ENCODE results near the gene JPH2. TPM values are rescaled to one million over a fixed set of nuclear protein-coding genes. Genes with fewer than 3 reads are reported as not detected.

JPH2 gene
- total RNA-seq, 1 experiment from 2014 or later, result 21.7 TPM

- Histone ChIP-seq H3K27me3 (replicated peaks) (no peaks in the 10 kb centered on the region), H3K4me3 (no peak overlapping the region), H3K9me3 (replicated peaks) (no peaks in the 10 kb centered on the region), H3K4me1 (replicated peaks) (no peaks in the 10 kb centered on the region), H3K36me3 (no peaks in the 10 kb centered on the region), H3K27ac (no peak overlapping the region)
- DNase-seq (ENCODE audit: low read depth in 1 of 2, low spot score in 2 of 2), result no peak
These were observed 34.5 kb upstream of the JPH2 start for GRCh38 chr20:44221368-44221954.

DNA sequence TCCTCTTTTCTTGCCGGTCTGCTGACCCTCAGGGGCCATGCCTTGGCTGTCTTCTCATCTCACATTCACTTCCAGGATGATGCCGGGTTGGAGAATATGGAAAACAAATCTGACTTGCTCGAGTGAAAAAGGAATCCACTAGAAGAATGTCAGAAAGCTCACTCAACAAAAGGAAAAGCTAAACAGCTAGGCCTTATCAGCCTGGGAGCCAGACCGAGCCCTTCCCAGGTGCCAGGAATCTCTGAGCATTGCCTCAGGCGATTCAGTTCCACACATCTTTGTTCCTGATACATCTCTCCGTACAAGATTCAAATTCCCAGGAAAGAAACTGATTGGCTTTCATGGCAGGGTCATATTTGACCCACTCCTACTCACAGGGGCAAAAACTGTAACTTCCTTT, 32.8 kb upstream of the JPH2 start:
- no peaks in the 10 kb centered on the region for H3K36me3 ChIP-seq
- H3K27me3 ChIP-seq (replicated peaks), result no peaks in the 10 kb centered on the region
- H3K4me1 ChIP-seq (replicated peaks), result no peaks in the 10 kb centered on the region
- no peak overlapping the region for H3K4me3 ChIP-seq
- DNase-seq (ENCODE audit: low read depth in 1 of 2, low spot score in 2 of 2), result no peak
- H3K9me3 ChIP-seq (replicated peaks), result no peaks in the 10 kb centered on the region
- no peak overlapping the region for H3K27ac ChIP-seq

DNA sequence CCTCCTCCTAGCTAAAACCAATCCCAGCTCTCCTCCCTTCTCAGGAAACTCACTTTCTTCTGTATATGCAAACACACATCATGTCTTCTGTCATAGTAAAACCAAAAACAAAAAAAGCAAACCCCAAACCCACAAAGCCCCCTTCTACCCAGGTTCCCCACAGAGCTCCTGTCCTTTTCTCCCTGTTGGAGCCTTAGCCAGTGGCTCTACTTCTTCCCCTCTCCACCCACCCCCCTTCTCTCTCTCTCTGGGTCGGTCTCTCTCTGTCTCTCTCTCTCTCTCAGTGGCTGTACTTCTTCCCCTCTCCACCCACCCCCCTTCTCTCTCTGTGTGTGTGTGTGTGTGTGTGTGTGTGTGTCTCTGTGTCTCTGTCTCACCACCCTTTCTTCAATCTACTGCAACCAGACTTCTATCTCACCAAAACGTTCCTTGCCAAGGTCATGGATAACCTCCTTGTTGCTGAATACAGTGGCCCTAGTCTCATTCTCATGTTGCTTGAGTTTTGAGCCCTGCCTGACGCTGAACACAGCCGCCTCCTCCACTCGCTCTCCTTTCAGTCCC, 32.3 kb upstream of the JPH2 start:
- DNase-seq (ENCODE audit: low read depth in 1 of 2, low spot score in 2 of 2), result no peak
- Histone ChIP-seq H3K4me1 (replicated peaks) (no peaks in the 10 kb centered on the region), H3K4me3 (no peak overlapping the region), H3K36me3 (no peaks in the 10 kb centered on the region), H3K27ac (no peak overlapping the region), H3K9me3 (replicated peaks) (no peaks in the 10 kb centered on the region), H3K27me3 (replicated peaks) (no peaks in the 10 kb centered on the region)

DNA sequence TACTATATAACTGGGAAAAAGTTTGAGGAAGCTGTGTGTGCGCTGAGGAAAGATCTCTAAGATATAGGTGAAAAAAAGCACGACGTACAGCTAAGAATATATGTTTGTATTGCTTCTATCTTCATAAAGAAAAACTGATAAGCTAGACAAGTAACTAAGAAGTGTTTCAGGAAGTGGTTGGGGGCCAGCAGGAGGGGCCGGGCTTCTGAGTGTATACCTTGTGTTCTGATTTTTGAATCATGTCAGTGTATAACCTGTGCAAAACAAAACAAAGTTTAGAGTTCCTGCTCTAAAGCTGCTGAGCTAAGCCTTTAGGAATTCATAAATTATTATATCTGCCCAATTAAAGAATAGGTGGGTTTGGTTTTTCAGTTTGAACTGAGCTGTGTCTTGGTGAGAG, 31.5 kb upstream of the JPH2 start:
- Histone ChIP-seq H3K27ac (no peak overlapping the region), H3K4me3 (no peak overlapping the region), H3K9me3 (replicated peaks) (no peaks in the 10 kb centered on the region), H3K36me3 (no peaks in the 10 kb centered on the region), H3K27me3 (replicated peaks) (no peaks in the 10 kb centered on the region), H3K4me1 (replicated peaks) (no peaks in the 10 kb centered on the region)
- DNase-seq (ENCODE audit: low read depth in 1 of 2, low spot score in 2 of 2), result no peak

DNA sequence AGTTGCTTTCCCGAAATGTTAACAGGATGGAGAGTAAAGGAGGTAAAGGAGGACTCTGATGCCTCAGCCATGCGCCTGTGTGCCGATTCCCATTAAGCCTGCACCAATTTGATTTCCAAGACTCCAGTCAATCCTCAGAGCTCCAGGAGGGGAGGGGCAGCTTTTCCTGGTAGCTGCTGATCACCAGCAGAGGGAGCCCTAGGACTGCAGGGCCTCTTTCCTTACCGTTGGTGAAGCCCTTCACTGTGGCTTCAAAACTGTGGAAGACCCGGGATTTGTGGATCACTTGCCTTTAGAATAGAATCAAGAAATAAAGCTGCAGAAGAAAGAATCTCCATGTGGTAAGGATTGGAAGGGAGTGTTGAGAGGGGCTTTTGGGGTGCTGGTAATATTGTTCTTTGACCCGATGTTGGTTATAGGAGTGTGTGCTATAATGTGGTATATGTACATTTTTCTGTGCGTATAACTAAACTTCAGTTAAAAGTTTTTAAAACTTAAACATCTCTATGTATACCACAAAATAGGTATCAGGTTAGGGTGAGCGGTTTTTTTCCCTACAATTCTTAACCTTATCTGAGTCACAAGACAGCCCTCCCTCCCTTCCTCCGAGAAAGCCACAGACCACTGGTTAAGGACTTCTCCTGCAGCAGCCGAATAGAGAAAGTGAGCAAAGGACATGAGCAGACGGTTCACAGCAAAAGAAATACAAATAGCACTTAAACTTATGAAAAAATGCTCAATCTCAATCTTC, 30.5 kb upstream of the JPH2 start:
- Histone ChIP-seq H3K4me1 (replicated peaks) (no peaks in the 10 kb centered on the region), H3K27me3 (replicated peaks) (no peaks in the 10 kb centered on the region), H3K36me3 (no peaks in the 10 kb centered on the region), H3K4me3 (no peak overlapping the region), H3K27ac (no peak overlapping the region), H3K9me3 (replicated peaks) (no peaks in the 10 kb centered on the region)
- DNase-seq (ENCODE audit: low read depth in 1 of 2, low spot score in 2 of 2), result peak; percentile 58 to 76

- H3K4me1 ChIP-seq (replicated peaks), result peaks cover 8% of the 10 kb centered on the region
- no peak overlapping the region for H3K27ac ChIP-seq
- no peaks in the 10 kb centered on the region for H3K9me3 ChIP-seq (replicated peaks)
- H3K27me3 ChIP-seq (replicated peaks), result no peaks in the 10 kb centered on the region
- peak; percentile 36 to 66 for DNase-seq (ENCODE audit: low read depth in 1 of 2, low spot score in 2 of 2)
- H3K4me3 ChIP-seq, result no peak overlapping the region
- H3K36me3 ChIP-seq, result peaks cover 4% of the 10 kb centered on the region
These were observed 28.1 kb upstream of the JPH2 start for GRCh38 chr20:44215125-44215524.

DNA sequence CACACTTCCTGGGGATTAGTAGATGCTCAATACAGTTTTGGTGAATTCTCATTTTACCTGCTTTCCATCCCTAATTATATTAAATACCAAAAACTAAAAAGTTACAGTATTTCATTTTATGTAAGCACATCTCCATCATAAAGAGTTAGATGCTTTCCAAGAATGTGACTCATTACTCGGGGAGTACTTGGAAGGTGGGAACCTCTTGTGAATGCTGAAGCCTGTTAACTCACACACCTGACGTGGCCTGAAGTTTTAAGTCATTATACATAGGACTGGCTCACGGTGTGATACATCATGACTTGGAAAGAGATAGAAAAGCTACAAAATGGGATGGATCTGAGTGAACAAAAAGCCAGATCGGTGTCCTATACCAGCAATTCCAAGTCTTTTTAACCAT, 25.8 kb upstream of the JPH2 start:
- Histone ChIP-seq H3K4me1 (replicated peaks) (peaks cover 23% of the 10 kb centered on the region), H3K27me3 (replicated peaks) (no peaks in the 10 kb centered on the region), H3K4me3 (no peak overlapping the region), H3K27ac (no peak overlapping the region), H3K9me3 (replicated peaks) (no peaks in the 10 kb centered on the region), H3K36me3 (peaks cover 6% of the 10 kb centered on the region)
- DNase-seq (ENCODE audit: low read depth in 1 of 2, low spot score in 2 of 2), result no peak

DNA sequence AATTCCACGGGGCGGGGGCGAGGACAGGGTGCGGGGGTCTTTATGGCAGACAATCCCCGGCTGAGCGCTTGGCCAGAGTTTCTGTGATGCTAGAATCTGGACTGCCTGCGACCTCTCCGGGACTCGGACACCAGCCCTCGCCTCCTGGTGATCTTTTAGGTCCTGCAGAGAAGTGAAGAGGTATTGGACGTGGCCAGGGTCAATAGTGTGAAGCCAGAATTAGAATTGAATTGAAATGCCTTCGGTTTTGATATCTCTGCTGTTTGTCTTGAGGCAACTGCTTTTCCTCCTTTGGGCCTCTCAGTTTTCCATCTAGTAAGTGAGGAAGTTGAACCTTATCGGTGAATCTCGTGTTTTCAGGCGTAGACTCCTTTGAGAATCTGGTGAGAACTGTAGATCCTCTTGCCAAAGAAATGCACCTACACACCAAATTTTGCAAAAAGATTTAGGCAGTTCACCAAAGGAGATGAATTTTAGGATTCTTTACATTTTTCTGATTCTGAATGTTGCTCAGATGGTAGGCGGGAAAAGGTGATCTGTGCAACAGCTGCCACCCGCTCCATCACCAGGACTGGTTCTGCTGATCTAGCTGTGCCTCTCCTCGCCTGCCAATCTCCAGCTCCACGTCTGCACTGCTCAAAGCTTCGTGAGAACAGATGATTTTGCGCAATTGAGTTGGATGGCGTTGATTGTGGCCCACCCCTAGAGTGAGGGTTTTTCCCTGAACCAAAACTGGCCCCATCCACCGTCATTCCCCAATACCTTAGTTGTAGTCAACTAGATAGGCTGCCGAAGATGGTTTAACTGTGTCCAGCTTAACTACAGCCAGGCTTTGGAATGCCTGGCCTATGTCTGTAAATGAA, 24.4 kb upstream of the JPH2 start:
- no peaks in the 10 kb centered on the region for H3K27me3 ChIP-seq (replicated peaks)
- H3K36me3 ChIP-seq, result peaks cover 14% of the 10 kb centered on the region
- no peaks in the 10 kb centered on the region for H3K9me3 ChIP-seq (replicated peaks)
- H3K4me1 ChIP-seq (replicated peaks), result peaks cover 31% of the 10 kb centered on the region
- peak overlapping the region; percentile 89 for H3K4me3 ChIP-seq
- DNase-seq (ENCODE audit: low read depth in 1 of 2, low spot score in 2 of 2), result no peak
- H3K27ac ChIP-seq, result peak overlapping the region; percentile 60

DNA sequence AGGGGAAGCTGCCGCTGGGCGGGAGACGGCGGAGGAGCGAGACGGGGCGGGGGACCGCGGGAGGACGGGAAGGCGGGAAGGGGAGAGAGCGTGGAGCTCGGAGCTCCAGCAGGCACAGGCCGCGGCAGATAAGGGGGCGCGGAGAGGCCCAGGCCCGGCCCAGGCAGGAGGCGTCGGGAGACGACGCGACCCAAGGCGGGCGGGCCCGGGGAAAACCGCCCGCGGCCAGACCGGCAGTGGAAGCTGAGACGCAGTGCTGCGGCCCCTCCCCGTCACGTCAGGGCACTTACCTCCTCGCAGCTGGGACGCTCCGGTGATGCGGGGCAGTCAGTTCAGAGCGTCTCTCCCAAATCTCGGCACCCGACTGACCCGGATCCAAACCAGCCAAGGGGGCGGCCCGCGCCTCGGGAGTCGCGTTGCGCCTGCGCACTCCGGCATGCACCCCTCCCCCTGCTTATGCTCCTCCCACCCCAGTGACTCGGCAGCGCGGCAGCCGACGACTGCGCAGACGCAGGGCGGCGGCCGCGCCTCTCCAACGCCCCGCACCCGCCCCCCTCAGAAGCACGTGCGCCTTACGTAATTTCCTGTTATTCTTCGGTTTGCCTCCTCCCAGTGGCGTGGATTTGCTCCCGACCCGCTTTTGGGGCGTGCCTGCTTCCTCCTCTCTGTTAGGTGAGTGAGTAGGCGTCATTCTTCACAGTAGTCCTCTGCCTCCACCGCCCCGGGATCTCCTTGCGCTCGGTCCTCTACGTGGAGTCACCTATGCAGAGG, 23.6 kb upstream of the JPH2 start, which contains the start of gene OSER1:
Gene OSER1 (minus strand): TSS at position 366 of the 771 bp plus-strand sequence. CDS start 3,814 bp downstream, outside the sequence.
- Histone ChIP-seq H3K9me3 (replicated peaks) (no peaks in the 10 kb centered on the region), H3K4me1 (replicated peaks) (peaks cover 37% of the 10 kb centered on the region), H3K4me3 (peak within 1 kb of the TSS; percentile 89), H3K36me3 (peaks cover 20% of the 10 kb centered on the region), H3K27me3 (replicated peaks) (no peaks in the 10 kb centered on the region), H3K27ac (peak within 1 kb of the TSS; percentile 81)
- DNase-seq (ENCODE audit: low read depth in 1 of 2, low spot score in 2 of 2), result peak; percentile 96 to 98

GRCh38 chr20:44209686-44210405, 22.9 kb upstream of the JPH2 start:
- Histone ChIP-seq H3K9me3 (replicated peaks) (no peaks in the 10 kb centered on the region), H3K27me3 (replicated peaks) (no peaks in the 10 kb centered on the region), H3K4me3 (peak overlapping the region; percentile 89), H3K36me3 (peaks cover 27% of the 10 kb centered on the region), H3K27ac (peak overlapping the region; percentile 81), H3K4me1 (replicated peaks) (peaks cover 44% of the 10 kb centered on the region)
- peak; percentile 50 to 51 for DNase-seq (ENCODE audit: low read depth in 1 of 2, low spot score in 2 of 2)

DNA sequence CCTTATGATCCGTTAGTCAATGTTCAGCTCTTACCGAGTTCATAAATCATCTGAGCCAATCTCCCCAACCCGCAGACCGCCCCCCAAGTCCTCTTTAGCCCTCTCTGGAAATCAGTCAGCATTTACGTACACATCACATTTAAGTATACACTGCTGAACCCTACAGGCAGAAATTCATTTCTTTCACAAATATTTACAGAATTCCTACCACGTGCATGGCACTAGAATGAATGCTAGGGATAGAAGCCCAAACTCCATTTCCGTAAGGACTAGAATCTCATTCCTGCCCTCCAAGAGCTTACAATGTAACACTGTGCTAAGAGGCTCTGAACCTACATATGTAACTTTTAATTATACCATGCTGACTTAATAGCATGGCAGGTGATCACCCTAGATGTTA, 21.8 kb upstream of the JPH2 start:
- H3K9me3 ChIP-seq (replicated peaks), result no peaks in the 10 kb centered on the region
- DNase-seq (ENCODE audit: low read depth in 1 of 2, low spot score in 2 of 2), result peak in 1 of 2 experiments; percentile 35
- peak overlapping the region; percentile 81; the same call in 1 of the 2 replicates for H3K27ac ChIP-seq
- H3K4me1 ChIP-seq (replicated peaks), result peaks cover 52% of the 10 kb centered on the region
- peak overlapping the region; percentile 89 for H3K4me3 ChIP-seq
- peaks cover 28% of the 10 kb centered on the region for H3K36me3 ChIP-seq
- no peaks in the 10 kb centered on the region for H3K27me3 ChIP-seq (replicated peaks)

- Histone ChIP-seq H3K36me3 (peaks cover 28% of the 10 kb centered on the region), H3K27ac (no peak overlapping the region), H3K4me1 (replicated peaks) (peaks cover 58% of the 10 kb centered on the region), H3K4me3 (no peak overlapping the region), H3K9me3 (replicated peaks) (no peaks in the 10 kb centered on the region), H3K27me3 (replicated peaks) (no peaks in the 10 kb centered on the region)
- DNase-seq (ENCODE audit: low read depth in 1 of 2, low spot score in 2 of 2), result no peak
These were observed 21.2 kb upstream of the JPH2 start for GRCh38 chr20:44208165-44208564.

Data from SJSA1 (cell line).